GM21528 (cell line): ENCODE measurements around the gene LRRC1.
A peak's percentile ranks its signal among the peaks of the same experiment; 100 is the strongest.

Source experiments
- ATAC-seq: cut with Tn5 transposase; IDR thresholded peaks from one replicate; pipeline ENCODE4 v1.9.1; 2021; ENCODE audit warnings: mild to moderate bottlenecking, moderate library complexity; ENCODE audit not compliant: unreplicated experiment, low FRiP score

The LRRC1 gene

GRCh38 chr6:53840027-53840426 is 45.2 kb downstream of the LRRC1 start:
- ATAC-seq: no peak

GRCh38 chr6:53845280-53846195 is 50.7 kb downstream of the LRRC1 start:
- ATAC-seq: no peak

DNA sequence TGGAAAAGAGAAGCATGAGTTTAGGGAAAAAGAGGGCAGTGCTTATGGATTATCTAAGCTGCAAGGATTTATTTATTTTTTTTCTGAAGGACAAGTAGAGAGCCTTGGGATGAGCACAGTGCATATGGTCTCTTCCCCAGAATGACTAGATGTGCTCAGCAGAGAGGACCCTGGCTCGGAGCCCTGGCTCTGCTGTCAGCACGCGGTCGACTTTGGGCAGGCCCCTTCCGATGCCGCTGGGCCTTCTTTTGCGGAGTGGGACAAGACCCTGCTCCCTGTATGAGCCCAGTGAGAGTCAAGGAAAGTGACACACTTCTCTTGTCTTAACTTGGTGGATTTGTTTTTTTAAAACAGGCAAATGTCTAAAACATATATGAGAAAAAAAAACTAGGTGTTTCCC is 51.4 kb downstream of the LRRC1 start:
- ATAC-seq: no peak

- no peak for ATAC-seq
Observed at GRCh38 chr6:53847796-53848314, 53.0 kb downstream of the LRRC1 start.

DNA sequence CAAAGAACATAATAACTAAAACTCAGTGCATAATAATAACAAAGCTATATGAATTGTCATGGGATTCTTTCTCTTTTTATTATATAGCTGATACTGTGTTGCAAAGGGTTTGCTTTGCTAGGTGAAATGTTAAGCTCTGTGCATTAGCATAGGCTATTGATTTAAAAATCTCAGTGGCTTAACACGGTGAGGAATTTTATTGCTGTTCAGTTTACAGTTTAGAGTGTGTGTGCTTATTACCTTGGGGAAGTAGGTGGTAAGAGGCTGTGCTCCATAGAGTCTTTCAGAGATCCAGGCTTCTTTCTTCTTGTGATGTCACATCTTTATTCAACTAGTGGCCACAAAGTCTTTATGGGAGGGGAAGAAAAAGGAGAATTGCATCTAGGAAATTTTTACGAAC is 55.7 kb downstream of the LRRC1 start:
- ATAC-seq: no peak

GRCh38 chr6:53851561-53851960 is 56.8 kb downstream of the LRRC1 start:
- ATAC-seq: no peak

DNA sequence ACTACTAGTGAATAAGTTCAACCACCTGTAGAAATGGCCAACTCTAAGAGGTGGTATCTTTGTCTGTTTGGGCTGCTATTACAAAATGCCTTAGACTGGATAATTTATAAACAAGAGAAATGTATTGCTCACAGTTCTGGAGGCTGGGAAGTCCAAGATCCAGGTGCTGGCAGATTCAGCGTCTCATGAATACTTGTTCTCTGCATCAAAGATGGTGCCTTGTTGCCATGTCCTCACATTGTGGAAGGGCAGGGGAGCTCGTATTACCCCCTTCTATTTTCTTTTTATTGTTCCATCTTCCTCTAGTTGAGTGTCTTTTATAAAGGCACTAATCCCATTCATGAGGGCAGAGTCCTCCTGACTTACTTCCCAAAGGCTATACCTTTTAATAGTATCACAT is 58.0 kb downstream of the LRRC1 start:
- no peak for ATAC-seq

GRCh38 chr6:53854843-53855567 is 60.2 kb downstream of the LRRC1 start:
- ATAC-seq: peak; percentile 89

- no peak for ATAC-seq
Observed at GRCh38 chr6:53855940-53856339, 61.1 kb downstream of the LRRC1 start.

DNA sequence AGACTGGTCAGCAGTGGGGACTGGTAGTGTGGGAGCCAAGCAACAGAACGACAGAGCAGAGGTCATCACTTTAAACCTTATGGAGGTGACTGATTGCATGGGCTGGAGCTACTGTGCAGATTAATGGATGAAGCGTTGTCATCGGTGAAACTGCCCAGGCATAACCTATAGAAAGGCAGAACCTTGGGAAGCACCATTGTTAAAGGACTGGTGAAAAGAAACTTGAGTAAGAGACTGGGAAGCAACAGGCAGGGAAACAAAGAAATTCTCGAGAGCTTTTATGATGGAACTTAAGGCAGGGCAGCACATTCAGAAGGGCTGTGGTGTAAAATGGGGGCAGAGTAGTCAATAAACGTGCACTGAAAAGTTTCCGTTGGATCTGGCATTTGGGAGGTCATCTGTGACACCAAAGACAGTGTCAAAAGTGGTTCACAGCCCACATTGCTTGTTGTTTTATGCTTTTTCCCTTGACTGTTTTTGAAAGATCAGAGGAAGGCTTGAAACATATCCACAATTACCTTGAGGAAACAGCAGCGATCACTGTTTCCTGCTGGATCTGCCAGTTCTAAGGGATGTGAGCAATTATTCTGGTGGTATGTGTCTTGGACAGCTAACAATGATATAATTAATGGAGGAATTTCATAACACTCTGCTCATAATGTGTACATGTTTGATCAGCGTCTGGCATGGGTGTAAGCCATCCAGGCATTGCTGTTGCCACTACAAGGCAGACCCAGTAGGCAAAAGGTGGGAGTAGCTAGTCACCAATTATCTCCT is 62.7 kb downstream of the LRRC1 start:
- no peak for ATAC-seq

DNA sequence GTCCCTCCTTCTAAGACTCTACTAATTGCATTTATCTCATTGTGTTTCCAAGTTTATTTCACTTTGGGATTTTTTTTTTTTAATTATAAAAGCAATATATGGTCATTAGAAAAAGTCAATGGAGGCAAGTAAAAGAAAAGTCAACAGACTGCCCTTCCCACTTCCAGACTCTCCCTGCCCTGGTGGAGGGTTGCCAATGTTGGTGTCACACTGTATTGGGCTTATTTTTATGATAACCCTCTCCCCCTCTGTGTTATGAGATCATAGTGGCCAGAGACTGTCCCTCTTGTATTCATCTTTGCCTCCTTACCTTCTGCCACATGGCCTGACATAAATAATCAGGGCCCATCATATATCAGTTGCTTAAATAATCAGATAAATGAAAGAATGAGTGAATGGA is 63.4 kb downstream of the LRRC1 start:
- no peak for ATAC-seq

DNA sequence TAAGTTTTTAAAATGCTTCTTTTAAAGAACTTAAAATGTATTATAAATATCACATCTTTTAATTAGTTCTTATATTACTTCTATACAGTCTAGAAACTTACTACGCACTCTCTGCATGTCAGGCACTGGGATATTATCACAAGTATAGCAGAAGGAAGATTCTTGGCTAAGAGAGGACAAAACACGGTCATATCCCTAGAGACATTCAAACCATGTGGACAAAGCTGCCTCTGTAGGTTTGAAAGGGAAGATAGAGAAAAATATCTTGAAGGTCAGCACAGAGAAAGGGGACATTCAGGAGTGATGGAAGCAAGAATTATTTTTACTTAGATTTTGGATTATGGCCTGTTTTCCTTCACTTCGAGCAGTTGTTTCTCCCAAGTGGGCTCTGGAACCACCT is 64.1 kb downstream of the LRRC1 start:
- ATAC-seq: no peak

DNA sequence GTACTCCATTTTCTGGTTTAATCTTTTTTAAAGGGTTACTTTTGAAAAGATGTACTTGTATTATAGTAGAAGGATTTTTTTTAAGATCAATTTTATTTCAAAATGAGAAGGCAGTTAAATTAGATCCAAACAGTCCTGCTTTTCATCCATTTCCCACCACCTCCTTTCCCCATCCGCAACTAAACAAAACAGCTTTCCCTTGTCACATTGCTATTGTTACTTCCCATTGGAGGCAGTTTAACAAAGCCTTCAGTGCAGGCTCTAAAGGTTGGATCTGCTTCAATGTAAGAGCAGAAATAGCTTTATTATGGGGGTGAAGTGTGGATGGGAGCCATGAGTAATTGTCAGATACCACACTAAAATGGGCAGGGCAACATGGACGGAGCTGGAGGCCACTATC is 65.7 kb downstream of the LRRC1 start:
- no peak for ATAC-seq

- no peak for ATAC-seq
Observed at GRCh38 chr6:53861518-53861917, 66.7 kb downstream of the LRRC1 start.

DNA sequence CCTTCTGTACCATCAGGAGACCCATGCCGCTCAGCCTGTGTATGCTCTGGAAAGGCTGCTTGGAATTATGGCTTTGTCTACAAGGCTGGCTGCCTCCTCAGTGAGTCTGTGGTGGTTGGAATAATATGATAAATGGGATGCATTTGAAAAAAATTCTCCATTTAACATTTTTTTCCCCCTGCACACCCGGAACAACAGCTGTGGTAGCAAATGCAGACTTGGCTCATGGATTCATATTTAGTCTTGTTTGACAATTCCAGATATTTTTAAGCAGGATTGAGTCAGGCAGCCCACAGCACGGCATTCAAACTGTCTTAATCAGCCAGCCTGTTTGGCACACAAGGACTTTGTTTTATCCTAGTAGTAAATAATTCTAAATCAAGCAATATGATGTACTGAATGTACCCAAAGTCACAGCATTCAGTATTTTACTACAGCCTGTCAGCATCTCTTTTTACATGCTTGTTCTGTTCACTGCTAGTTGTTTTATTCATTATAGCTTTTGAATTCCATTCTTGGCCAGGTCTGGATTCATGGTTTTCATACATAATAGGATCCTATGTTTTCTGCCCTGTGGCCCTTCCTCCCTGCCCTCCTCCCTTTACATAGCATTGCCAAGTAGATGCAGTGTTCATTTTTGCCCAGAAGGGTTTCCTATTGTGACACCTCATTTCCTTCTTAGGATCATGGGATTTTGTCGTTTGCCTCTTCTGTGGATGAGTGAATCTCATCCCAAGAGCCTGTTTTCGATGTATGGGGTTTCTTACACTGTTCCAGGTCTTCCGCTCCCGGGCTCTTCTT is 68.1 kb downstream of the LRRC1 start:
- no peak for ATAC-seq

GRCh38 chr6:53864781-53865180 is 70.0 kb downstream of the LRRC1 start:
- no peak for ATAC-seq

DNA sequence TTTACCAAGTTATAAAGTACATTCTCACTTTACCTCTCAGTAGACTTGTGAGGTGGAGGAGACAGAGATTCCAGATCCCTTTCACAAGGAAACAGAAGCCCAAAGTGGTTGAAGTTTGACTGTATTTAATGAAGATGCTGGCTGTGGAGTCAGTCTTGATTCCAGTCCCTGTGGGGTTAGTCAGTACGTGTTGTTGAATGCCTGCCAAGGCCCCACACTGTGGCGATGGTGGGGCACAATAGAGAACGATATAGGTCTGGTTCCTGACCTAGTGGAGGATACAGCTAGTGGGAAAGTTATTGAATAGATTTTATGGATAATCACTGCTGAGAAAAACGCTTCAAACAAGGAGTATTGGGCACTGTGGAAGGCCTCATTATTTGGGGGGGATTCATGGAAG is 71.4 kb downstream of the LRRC1 start:
- ATAC-seq: no peak

- no peak for ATAC-seq
Observed at GRCh38 chr6:53868626-53869025, 73.8 kb downstream of the LRRC1 start.

DNA sequence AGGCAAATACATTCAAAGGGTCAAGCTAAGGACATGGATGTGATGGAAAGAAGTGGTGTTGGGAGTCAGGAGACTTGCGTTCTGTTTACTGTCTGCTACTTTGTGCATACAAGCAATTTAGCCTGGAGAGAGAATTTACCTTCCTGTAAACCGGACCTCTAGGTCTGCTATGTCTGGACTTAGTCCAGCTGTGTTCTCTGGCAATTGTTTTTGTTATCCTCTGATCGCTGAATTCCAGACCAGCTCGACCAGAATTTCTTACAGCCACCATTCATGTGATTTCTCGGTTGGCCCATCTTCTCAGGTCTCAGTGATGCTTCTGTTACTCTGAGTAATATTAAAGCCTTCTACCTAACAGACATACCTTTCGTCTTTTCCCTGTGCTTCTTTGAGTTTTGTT is 75.2 kb downstream of the LRRC1 start:
- ATAC-seq: no peak

- no peak for ATAC-seq
Observed at GRCh38 chr6:53873922-53874321, 79.1 kb downstream of the LRRC1 start.
